SKM-1 (cell line): ENCODE measurements around the gene PPM1H.
"Not testable (repeated sequence)": the region's sequence is repeated elsewhere in the genome, so short reads cannot be mapped to it uniquely, and the experiment has no call there.

ENCODE experiments used
- DNase-seq: peaks from one replicate; lab custom pipeline; 2025; ENCODE audit not compliant: unreplicated experiment; lab: John Stamatoyannopoulos, UW

PPM1H gene

GRCh38 chr12:62948123-62948522 is 13.2 kb upstream of the PPM1H start:
- no peak for DNase-seq

- DNase-seq, result no peak
Observed at GRCh38 chr12:62947364-62947763, 12.4 kb upstream of the PPM1H start.

DNA sequence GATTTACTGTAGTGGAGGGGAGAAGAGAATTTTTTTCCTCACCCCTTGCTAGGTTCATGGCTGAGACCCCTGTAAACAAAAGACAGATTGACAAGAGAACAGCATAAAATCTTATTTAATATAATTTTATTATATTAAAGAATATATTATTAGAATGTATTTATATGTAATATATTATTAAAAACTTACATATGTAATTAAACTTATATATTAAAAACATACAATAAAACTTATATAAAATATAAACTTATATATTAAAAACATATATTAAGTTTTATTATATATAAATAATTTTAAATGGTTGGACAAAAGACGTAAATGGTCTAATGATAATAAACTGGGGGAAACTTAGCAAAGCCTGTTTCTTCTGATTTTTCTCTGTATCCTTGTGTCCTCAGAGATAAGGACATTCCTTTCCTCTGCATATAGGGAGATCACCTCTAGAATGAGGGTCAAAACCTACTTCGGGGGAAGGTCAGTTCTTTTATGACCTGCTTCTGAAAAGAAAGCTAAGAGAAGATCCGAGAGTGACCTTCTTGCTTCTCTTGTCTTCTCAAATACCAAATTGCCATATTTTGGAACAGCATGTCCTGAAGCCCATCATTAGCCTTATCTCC is 8.9 kb upstream of the PPM1H start:
- no peak for DNase-seq

- DNase-seq, result not testable (repeated sequence)
Observed at GRCh38 chr12:62942316-62942715, 7.4 kb upstream of the PPM1H start.

- DNase-seq, result no peak
Observed at GRCh38 chr12:62934239-62934798, 631 bp downstream of the PPM1H start.

DNA sequence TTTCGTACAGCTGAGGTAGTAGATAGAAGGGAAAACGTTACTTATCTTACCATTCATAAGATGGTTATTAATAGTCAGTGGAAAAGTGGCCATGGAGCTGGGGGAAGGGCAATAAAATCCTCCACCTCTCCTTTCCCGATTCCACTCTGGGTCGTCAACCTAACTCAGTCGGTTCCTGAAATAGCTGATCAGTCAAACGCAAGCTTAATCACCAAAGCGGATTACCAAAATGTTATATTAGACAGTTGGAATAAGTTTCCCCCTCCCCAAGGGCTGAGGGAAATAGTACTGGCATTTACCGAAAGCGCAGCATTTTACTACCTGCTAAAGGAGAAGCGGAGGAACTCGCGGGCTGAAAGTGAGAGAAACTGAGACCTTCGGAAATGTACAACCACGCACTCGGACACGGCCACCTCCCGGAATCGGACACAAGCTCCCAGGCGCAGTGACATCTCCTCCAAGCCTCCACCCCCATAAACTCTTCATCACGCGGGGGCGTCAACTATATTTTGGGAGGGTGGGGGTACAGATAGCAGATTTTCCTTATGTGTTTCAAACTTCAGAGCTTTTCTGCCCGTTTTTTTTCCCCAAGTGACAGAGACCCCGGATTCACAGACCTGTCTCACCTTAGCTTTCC is 1.2 kb downstream of the PPM1H start:
- no peak for DNase-seq

- no peak for DNase-seq
Observed at GRCh38 chr12:62933220-62933601, 1.7 kb downstream of the PPM1H start.

- no peak for DNase-seq
Observed at GRCh38 chr12:62931477-62931876, 3.5 kb downstream of the PPM1H start.

- no peak for DNase-seq
Observed at GRCh38 chr12:62930546-62931425, 4.2 kb downstream of the PPM1H start.

DNA sequence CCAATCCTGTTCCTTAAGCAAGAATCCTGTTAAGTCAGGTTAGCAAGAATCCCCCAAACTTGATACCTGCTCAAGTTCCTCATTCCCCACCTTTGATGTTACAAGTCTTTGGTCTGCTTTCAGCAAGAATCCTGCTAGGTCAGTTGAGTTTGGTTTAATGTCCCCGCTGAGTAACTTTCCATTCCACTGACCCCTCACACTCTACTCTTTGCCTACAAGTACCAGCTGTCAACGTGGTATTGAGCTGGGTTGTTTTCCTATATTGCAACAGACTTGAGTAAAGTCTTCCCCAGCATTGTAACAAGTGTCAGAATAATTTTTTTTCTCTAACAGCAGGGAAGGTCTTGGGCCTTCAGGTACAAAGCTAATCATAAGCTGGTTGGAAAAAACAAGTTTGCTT is 6.3 kb downstream of the PPM1H start:
- DNase-seq, result no peak

GRCh38 chr12:62925680-62926079 is 9.3 kb downstream of the PPM1H start:
- no peak for DNase-seq

DNA sequence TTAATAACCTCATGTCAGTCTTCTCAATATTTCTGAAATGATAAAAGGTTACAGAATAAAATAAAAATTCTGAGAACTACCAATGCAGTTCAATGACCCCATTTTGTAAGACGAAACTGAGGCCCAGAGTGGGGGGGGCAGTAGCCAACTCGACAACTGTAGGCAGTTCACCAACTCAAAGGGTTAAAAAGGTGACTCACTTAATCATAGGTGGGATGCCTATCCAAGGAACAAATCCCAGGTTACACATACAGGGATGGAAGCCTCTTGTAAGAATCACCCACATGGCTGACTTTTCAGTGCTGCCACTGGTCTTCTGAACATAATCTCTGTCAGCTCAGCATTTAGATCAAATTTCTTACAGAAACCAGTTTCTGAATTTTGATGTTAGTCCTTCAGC is 10.9 kb downstream of the PPM1H start:
- DNase-seq, result no peak

DNA sequence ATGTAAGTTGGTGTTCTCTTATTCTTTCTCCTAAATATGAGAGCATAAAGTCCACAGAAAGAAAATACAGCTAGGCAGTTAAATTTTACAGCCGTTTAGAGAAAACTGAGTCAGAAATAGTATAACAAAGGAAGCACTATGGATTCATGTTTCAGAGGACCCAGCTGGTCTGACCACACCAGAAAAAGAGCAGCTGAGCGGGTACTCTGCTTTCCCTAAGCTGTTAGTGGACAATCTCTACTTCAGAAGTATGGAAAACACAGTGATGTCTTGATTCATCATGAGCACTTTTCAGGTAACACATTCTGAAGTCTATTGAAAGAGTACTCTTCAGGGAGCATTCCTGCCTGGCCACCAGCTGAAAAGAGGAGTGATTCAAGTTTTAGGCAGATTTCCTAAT is 12.4 kb downstream of the PPM1H start:
- DNase-seq, result no peak

DNA sequence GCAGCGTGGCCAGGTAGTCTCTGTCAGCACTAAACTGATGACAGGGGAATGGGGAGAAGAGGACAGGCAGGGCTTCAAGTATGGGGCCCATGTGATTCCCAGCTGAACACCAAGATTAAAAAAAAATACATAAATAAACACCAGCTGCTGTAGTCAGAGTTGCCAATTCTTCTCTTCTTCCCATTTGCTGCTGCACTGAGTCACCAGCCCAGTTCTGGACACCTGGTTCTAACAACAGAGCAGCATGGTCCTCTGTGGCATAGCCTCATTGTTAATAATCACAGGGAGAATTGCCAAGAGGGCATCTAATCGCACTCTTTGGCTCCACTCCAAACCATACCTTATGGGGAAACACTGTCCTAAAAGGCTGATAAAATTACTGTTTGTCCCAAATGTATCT is 15.1 kb downstream of the PPM1H start:
- DNase-seq, result no peak

GRCh38 chr12:62917926-62918325 is 17.0 kb downstream of the PPM1H start:
- DNase-seq, result no peak

DNA sequence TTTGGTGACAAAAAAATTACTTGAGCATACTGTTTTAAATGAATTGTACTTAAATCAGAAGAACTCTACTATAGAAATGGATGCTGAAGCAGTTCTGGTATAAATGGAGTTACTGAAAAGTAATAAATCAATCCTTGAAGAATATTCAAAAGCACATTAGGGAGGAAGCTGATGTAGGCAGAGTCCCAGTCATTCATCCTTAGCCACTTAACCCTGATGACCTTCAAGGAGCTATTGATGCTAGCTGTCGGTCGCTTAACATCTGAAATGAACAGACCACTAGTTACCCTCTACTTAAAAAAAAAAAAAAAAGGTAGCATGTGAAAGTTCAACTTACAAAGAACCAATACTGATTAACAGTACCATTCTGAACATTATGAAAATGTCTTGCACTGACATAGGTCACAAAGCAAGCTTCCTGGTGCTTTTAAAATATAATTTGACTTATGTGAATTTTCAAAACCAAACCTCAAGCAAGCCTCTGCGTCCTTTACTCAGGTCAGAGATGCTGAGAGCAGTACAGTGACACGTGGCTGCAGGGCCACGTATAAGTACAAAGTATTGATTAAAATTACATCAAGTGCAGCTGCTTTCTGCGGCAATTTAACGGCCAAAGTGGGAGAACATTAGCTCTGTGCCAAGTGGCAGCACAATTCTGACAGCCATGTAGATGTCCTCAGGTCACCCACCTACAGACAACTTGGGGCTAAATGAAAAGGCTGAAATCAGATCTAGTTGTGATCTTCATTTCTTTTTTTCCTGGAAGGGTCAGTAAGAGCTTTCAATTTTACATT is 18.1 kb downstream of the PPM1H start:
- no peak for DNase-seq

DNA sequence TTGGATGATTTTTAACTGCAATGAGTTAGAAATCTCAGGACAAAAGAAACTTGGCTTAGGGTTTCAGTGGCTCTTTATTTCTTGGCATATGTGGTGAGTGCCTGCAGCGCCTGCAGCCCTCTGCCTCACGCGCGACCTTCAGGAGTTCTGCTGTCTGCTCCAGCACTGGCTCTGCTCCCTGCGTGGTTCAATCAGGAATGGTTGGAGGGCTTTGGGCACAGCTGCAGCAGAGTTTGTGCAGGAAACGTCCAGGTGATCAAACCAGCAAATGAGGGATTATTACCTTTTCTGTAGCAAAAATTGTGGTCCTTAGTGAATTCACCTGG is 19.8 kb downstream of the PPM1H start:
- DNase-seq, result no peak

DNA sequence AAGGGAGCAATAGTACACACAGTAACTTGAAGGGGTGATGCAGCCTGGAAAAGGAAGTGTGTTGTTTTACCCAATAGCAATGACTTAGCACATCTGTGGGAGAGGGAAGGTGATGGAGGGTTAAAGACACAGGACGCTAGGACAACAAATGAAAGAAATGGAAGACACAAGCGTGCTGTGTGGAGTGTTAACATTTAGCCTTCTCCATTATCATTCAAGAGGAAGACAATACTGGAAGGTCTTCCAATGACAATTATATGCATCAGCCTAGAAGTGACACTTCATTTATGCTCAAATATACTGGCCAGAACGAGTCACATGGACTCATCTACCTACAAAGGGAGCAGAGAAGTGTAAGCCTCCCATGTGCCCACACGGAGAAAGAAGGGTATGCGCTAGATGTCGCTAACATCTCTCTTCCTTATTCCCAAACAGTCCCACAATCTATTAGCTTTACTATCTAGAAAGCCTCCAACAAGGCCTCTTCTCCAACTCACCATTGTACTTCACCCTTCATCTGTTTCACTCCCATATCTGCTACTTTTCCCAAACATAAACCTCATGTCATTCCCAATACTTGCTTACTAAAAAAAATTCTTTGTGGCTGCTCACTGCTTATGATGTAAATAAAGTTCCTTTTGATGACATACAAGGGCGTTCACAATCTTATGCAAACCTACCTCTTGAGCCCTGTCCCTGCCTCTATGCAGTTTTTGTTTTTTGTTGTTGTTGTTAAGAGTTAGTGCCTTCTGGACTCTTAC is 20.3 kb downstream of the PPM1H start:
- DNase-seq, result no peak

DNA sequence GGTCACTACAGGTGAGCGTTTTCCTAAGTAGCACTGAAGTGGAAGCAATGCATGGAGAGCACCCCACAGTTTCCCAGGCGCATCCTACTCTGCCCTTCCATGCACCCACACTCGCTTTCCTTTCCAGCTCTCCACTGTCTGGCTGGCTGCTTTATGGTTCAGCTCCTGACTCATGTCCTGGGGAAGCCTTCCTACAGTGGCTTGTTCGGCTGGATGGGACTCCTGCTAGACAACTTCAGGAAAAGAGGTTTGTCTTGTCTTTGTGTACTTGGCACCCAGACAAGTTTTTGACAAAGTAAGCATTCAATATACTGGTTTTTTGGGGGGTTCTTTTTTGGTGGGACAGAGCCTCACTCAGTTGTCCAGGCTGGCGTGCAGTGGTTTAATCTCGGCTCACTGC is 21.6 kb downstream of the PPM1H start:
- DNase-seq, result no peak

GRCh38 chr12:62912644-62913043 is 22.3 kb downstream of the PPM1H start:
- no peak for DNase-seq

- no peak for DNase-seq
Observed at GRCh38 chr12:62911286-62911685, 23.7 kb downstream of the PPM1H start.
